Loucy (cell line): Measurements from ENCODE around the gene PRKAB1.
"Not testable (repeated sequence)": the region's sequence is repeated elsewhere in the genome, so short reads cannot be mapped to it uniquely, and the experiment has no call there.

ENCODE experiments used
- H2AFZ ChIP-seq: fragments of 200-600 bp; sonication (generic); 2 replicates; pipeline ENCODE4 v1.6.0; 2016; ENCODE audit warnings: antibody characterized with exemption, mild to moderate bottlenecking, low read length, moderate library complexity
- H3F3A ChIP-seq: fragments of 200-600 bp; 2 replicates; pipeline ENCODE4 v1.6.0; 2016; ENCODE audit warnings: antibody characterized with exemption, low read depth, mild to moderate bottlenecking
- H3K27me3 ChIP-seq: fragments of 200-600 bp; sonication (generic); 2 replicates; pipeline ENCODE4 v1.6.1; 2014; ENCODE audit warnings: low read length, mild to moderate bottlenecking; ENCODE audit not compliant: insufficient read depth, poor library complexity, severe bottlenecking
- H3K36me3 ChIP-seq: fragments of 200-600 bp; sonication (generic); 2 replicates; pipeline ENCODE4 v1.6.1; 2016; ENCODE audit warnings: low read length; ENCODE audit not compliant: insufficient read depth
- H3K4me1 ChIP-seq: fragments of 200-600 bp; sonication (generic); 2 replicates; pipeline ENCODE4 v1.5.1; 2014; ENCODE audit warnings: low read length, mild to moderate bottlenecking; ENCODE audit not compliant: insufficient read depth, poor library complexity, severe bottlenecking
- H3K4me2 ChIP-seq: fragments of 200-600 bp; sonication (generic); 2 replicates; pipeline ENCODE4 v1.6.0; 2014; ENCODE audit warnings: antibody characterized with exemption, low read length, low read depth, mild to moderate bottlenecking; ENCODE audit not compliant: poor library complexity, severe bottlenecking
- H3K4me3 ChIP-seq: fragments of 200-600 bp; sonication (generic); 2 replicates; pipeline ENCODE4 v1.5.1; 2014; ENCODE audit warnings: low read length, mild to moderate bottlenecking, mixed read lengths; ENCODE audit not compliant: poor library complexity, severe bottlenecking
- H3K79me2 ChIP-seq: fragments of 200-600 bp; sonication (generic); 2 replicates; pipeline ENCODE4 v1.6.1; 2014; ENCODE audit warnings: low read length; ENCODE audit not compliant: insufficient read depth
- H3K9ac ChIP-seq: fragments of 200-600 bp; sonication (generic); 2 replicates; pipeline ENCODE4 v1.6.0; 2014; ENCODE audit warnings: mild to moderate bottlenecking, low read depth, low read length, moderate library complexity; ENCODE audit not compliant: poor library complexity, severe bottlenecking
- H3K9me2 ChIP-seq: fragments of 200-600 bp; sonication (generic); replicated peaks from 2 replicates; pipeline ENCODE4 v1.6.1; 2016; ENCODE audit warnings: low read depth, low read length, mixed read lengths
- H3K9me3 ChIP-seq: fragments of 200-600 bp; sonication (generic); 2 replicates; pipeline ENCODE4 v1.6.1; 2014; ENCODE audit warnings: mild to moderate bottlenecking, antibody characterized with exemption, low read length, low read depth; ENCODE audit not compliant: insufficient read depth
- H4K20me1 ChIP-seq: fragments of 200-600 bp; sonication (generic); 2 replicates; pipeline ENCODE4 v1.6.0; 2014; ENCODE audit warnings: antibody characterized with exemption, low read length, mild to moderate bottlenecking; ENCODE audit not compliant: insufficient read depth, poor library complexity, severe bottlenecking
- CTCF ChIP-seq: fragments of 200-600 bp; sonication (generic); conservative IDR thresholded peaks from 2 replicates; pipeline ENCODE4 v1.5.1; 2014; ENCODE audit warnings: mild to moderate bottlenecking, antibody characterized with exemption, low read length
- EZH2phosphoT487 ChIP-seq: fragments of 200-600 bp; IDR thresholded peaks from 2 replicates; pipeline ENCODE4 v1.6.1; 2018; ENCODE audit warnings: antibody characterized with exemption, mild to moderate bottlenecking, moderate library complexity, borderline replicate concordance

Gene PRKAB1

GRCh38 chr12:119704065-119704747 lies 36.3 kb downstream of the PRKAB1 start:
- no peak overlapping the region for H3K4me2 ChIP-seq
- no peaks in the 10 kb centered on the region for H3K27me3 ChIP-seq
- H4K20me1 ChIP-seq, result no peaks in the 10 kb centered on the region
- H3K36me3 ChIP-seq, result peaks cover 82% of the 10 kb centered on the region; the same call in 1 of the 2 replicates
- H3K4me3 ChIP-seq, result no peak overlapping the region
- H2AFZ ChIP-seq, result no peak overlapping the region
- no peak for TF ChIP-seq CTCF
- no peak for TF ChIP-seq EZH2phosphoT487
- H3K9me2 ChIP-seq, result no peaks in the 10 kb centered on the region
- no peak overlapping the region for H3K9ac ChIP-seq
- H3K9me3 ChIP-seq, result no peaks in the 10 kb centered on the region
- H3K79me2 ChIP-seq, result no peaks in the 10 kb centered on the region
- no peaks in the 10 kb centered on the region for H3K4me1 ChIP-seq
- H3F3A ChIP-seq, result no peaks in the 10 kb centered on the region

GRCh38 chr12:119705182-119705581 lies 37.2 kb downstream of the PRKAB1 start:
- TF ChIP-seq EZH2phosphoT487, result no peak
- no peaks in the 10 kb centered on the region for H3K9me3 ChIP-seq
- no peak overlapping the region for H2AFZ ChIP-seq
- no peaks in the 10 kb centered on the region for H4K20me1 ChIP-seq
- no peaks in the 10 kb centered on the region for H3K27me3 ChIP-seq
- H3K9ac ChIP-seq, result no peak overlapping the region
- no peaks in the 10 kb centered on the region for H3K4me1 ChIP-seq
- H3F3A ChIP-seq, result no peaks in the 10 kb centered on the region
- no peak overlapping the region for H3K4me2 ChIP-seq
- H3K4me3 ChIP-seq, result no peak overlapping the region
- H3K9me2 ChIP-seq, result no peaks in the 10 kb centered on the region
- no peaks in the 10 kb centered on the region for H3K79me2 ChIP-seq
- H3K36me3 ChIP-seq, result peaks cover 82% of the 10 kb centered on the region

GRCh38 chr12:119706427-119706826 lies 38.5 kb downstream of the PRKAB1 start:
- not testable (repeated sequence) for H3K4me2 ChIP-seq, H3K4me1 ChIP-seq, H3K79me2 ChIP-seq, H3K9me2 ChIP-seq, H4K20me1 ChIP-seq, H3K9me3 ChIP-seq, H3F3A ChIP-seq, H3K9ac ChIP-seq, H3K27me3 ChIP-seq, H2AFZ ChIP-seq, H3K4me3 ChIP-seq
- H3K36me3 ChIP-seq, result peaks cover 87% of the 10 kb centered on the region

GRCh38 chr12:119710374-119710964 lies 42.5 kb downstream of the PRKAB1 start:
- no peak overlapping the region for H3K4me3 ChIP-seq
- no peak overlapping the region for H3K4me2 ChIP-seq
- H3K4me1 ChIP-seq, result no peaks in the 10 kb centered on the region
- H3F3A ChIP-seq, result no peaks in the 10 kb centered on the region
- H3K9ac ChIP-seq, result no peak overlapping the region
- H3K9me2 ChIP-seq, result no peaks in the 10 kb centered on the region
- H2AFZ ChIP-seq, result no peak overlapping the region
- H3K79me2 ChIP-seq, result no peaks in the 10 kb centered on the region
- H4K20me1 ChIP-seq, result no peaks in the 10 kb centered on the region
- H3K36me3 ChIP-seq, result peaks cover 90% of the 10 kb centered on the region
- TF ChIP-seq EZH2phosphoT487, result no peak
- no peak for TF ChIP-seq CTCF
- H3K9me3 ChIP-seq, result no peaks in the 10 kb centered on the region
- H3K27me3 ChIP-seq, result no peaks in the 10 kb centered on the region
